SK-N-SH (cell line): ENCODE results near the gene TACC2. TPM values are rescaled to one million over a fixed set of nuclear protein-coding genes. Genes with fewer than 3 reads are reported as not detected.

ENCODE experiments used
- CTCF ChIA-PET: fragments of 300-600, 350-600 bp; formaldehyde crosslinking; extraction: SDS; loops from one replicate; lab custom pipeline; 2021; lab: Yijun Ruan, JAX
- POLR2A ChIA-PET: fragments of 350-600 bp; sonication (Branson Sonifier 250); formaldehyde crosslinking; extraction: SDS; loops from one replicate; lab custom pipeline; 2020; ENCODE audit warnings: antibody characterized with exemption, inconsistent platforms; lab: Yijun Ruan, JAX
- DNase-seq: peaks from one replicate; pipeline ENCODE4 v3.0.0; 2012
- H2AFZ ChIP-seq: fragments of 200-600 bp; sonication (generic); 2 replicates; pipeline ENCODE4 v1.8.1; 2016; ENCODE audit warnings: antibody characterized with exemption, mild to moderate bottlenecking, low read depth
- H3F3A ChIP-seq: fragments of 200-600 bp; sonication (generic); replicated peaks from 2 replicates; pipeline ENCODE3; 2016; ENCODE audit warnings: antibody characterized with exemption, mild to moderate bottlenecking; ENCODE audit not compliant: insufficient read depth
- H3K27ac ChIP-seq, 2 experiments: fragments of 200-500 bp in 1 of 2; fragments of 200-600 bp in 1 of 2; sonication (Bioruptor generic) in 1 of 2; sonication (generic), shearing (Covaris generic) in 1 of 2; 2 replicates each; pipeline versions ENCODE4 v1.5.1 to v1.6.1; 2014 to 2016; ENCODE audit warnings: low read depth in 2 of 2, inconsistent platforms in 1 of 2, low read length in 1 of 2, mild to moderate bottlenecking in 1 of 2, mixed read lengths in 1 of 2
- H3K27me3 ChIP-seq: fragments of 200-600 bp; sonication (generic), shearing (Covaris generic); 2 replicates; pipeline ENCODE4 v1.6.1; 2016; ENCODE audit warnings: mixed run types; ENCODE audit not compliant: insufficient read depth
- H3K36me3 ChIP-seq, 2 experiments: fragments of 200-500 bp in 1 of 2; fragments of 200-600 bp in 1 of 2; sonication (Bioruptor generic) in 1 of 2; sonication (generic) in 1 of 2; replicated peaks in 1 of 2; 2 replicates each; pipeline versions ENCODE3 to v1.5.1; 2014 to 2016; ENCODE audit warnings: low read length in 1 of 2, mild to moderate bottlenecking in 1 of 2; ENCODE audit not compliant: insufficient read depth in 2 of 2, control insufficient read depth in 1 of 2
- H3K4me1 ChIP-seq, 2 experiments: fragments of 200-500 bp in 1 of 2; fragments of 200-600 bp in 1 of 2; sonication (Bioruptor generic) in 1 of 2; sonication (generic), shearing (Covaris generic) in 1 of 2; 2 replicates each; pipeline versions ENCODE4 v1.5.1 to v1.6.1; 2014 to 2016; ENCODE audit warnings: low read depth in 1 of 2, low read length in 1 of 2, mixed run types in 1 of 2; ENCODE audit not compliant: insufficient read depth in 2 of 2, control insufficient read depth in 1 of 2
- H3K4me2 ChIP-seq: fragments of 200-600 bp; sonication (generic), shearing (Covaris generic); 2 replicates; pipeline ENCODE4 v1.6.1; 2017; ENCODE audit warnings: mixed run types
- H3K4me3 ChIP-seq, 2 experiments: fragments of 200-500 bp in 1 of 2; fragments of 200-600 bp in 1 of 2; sonication (Bioruptor generic) in 1 of 2; sonication (generic), shearing (Covaris generic) in 1 of 2; 2 replicates each; pipeline versions ENCODE4 v1.5.1 to v1.8.1; 2014 to 2016; ENCODE audit warnings: low read depth in 2 of 2, inconsistent platforms in 1 of 2, low read length in 1 of 2, mild to moderate bottlenecking in 1 of 2, mixed read lengths in 1 of 2, moderate library complexity in 1 of 2
- H3K79me2 ChIP-seq: fragments of 200-600 bp; sonication (generic); 2 replicates; pipeline ENCODE4 v1.8.1; 2017; ENCODE audit warnings: mild to moderate bottlenecking; ENCODE audit not compliant: insufficient read depth
- H3K9ac ChIP-seq: fragments of 200-600 bp; sonication (generic); 2 replicates; pipeline ENCODE4 v1.6.1; 2017; ENCODE audit warnings: mixed run types
- H3K9me2 ChIP-seq: fragments of 200-600 bp; sonication (generic); 2 replicates; pipeline ENCODE4 v1.6.1; 2017; ENCODE audit warnings: mixed run types
- H3K9me3 ChIP-seq: fragments of 200-600 bp; sonication (generic); 2 replicates; pipeline ENCODE4 v1.6.1; 2017; ENCODE audit warnings: mixed run types, mild to moderate bottlenecking, moderate library complexity
- H4K20me1 ChIP-seq: fragments of 200-600 bp; sonication (generic); 2 replicates; pipeline ENCODE4 v1.6.1; 2017; ENCODE audit warnings: mild to moderate bottlenecking, mixed run types; ENCODE audit not compliant: insufficient read depth
- CTCF ChIP-seq: fragments of 200-600 bp; sonication (generic); IDR thresholded peaks from 2 replicates; pipeline ENCODE4 v1.6.1; 2017; ENCODE audit warnings: antibody characterized with exemption, mild to moderate bottlenecking, moderate library complexity
- EP300 ChIP-seq, 2 experiments: IDR thresholded peaks; 2 replicates each; pipeline versions ENCODE4 v1.4.0 to v1.6.1; 2012; ENCODE audit warnings: borderline replicate concordance in 1 of 2, low read depth in 1 of 2, low read length in 1 of 2
- FOXM1 ChIP-seq: IDR thresholded peaks from 2 replicates; pipeline ENCODE4 v1.4.0; 2012; ENCODE audit warnings: low read depth, mild to moderate bottlenecking
- GABPA ChIP-seq: IDR thresholded peaks from 2 replicates; pipeline ENCODE4 v1.4.0; 2012; ENCODE audit warnings: low read depth, mild to moderate bottlenecking
- GATA2 ChIP-seq: sonication (generic); formaldehyde crosslinking; IDR thresholded peaks from 2 replicates; pipeline ENCODE4 v1.5.0; 2020; ENCODE audit warnings: mild to moderate bottlenecking, missing genetic modification reagents
- JUND ChIP-seq: IDR thresholded peaks from 2 replicates; pipeline ENCODE4 v1.4.0; 2012
- MXI1 ChIP-seq: IDR thresholded peaks from 2 replicates; pipeline ENCODE4 v1.6.1; 2012; ENCODE audit warnings: mild to moderate bottlenecking, low read depth, low read length, improper control_type of control experiment
- NFIC ChIP-seq: IDR thresholded peaks from 2 replicates; pipeline ENCODE4 v1.4.0; 2012; ENCODE audit warnings: borderline replicate concordance
- POLR2AphosphoS5 ChIP-seq: IDR thresholded peaks from 2 replicates; pipeline ENCODE4 v1.6.1; 2012; ENCODE audit warnings: low read depth, low read length
- RAD21 ChIP-seq: IDR thresholded peaks from 2 replicates; pipeline ENCODE4 v1.6.1; 2012; ENCODE audit warnings: mild to moderate bottlenecking, low read length
- RXRA ChIP-seq: IDR thresholded peaks from 2 replicates; pipeline ENCODE4 v1.4.0; 2012; ENCODE audit warnings: low read depth, mild to moderate bottlenecking, borderline replicate concordance
- SMC3 ChIP-seq: IDR thresholded peaks from 2 replicates; pipeline ENCODE4 v1.6.1; 2012; ENCODE audit warnings: low read depth, low read length, improper control_type of control experiment
- TCF12 ChIP-seq: IDR thresholded peaks from 2 replicates; pipeline ENCODE4 v1.4.0; 2012
- YY1 ChIP-seq: IDR thresholded peaks from 2 replicates; pipeline ENCODE4 v1.4.0; 2012; ENCODE audit warnings: low read depth, mild to moderate bottlenecking
- ZBTB33 ChIP-seq: IDR thresholded peaks from 2 replicates; pipeline ENCODE4 v1.4.0; 2012; ENCODE audit warnings: low read depth, borderline replicate concordance
- WGBS: methylation state at CpG from one replicate; pipeline ENCODE4 v1.1.6; 2017; ENCODE audit warnings: low lambda C conversion rate; 5-methylcytosine and 5-hydroxymethylcytosine counted together
- polyA plus RNA-seq, 3 experiments: library from polyadenylated mRNA; depleted of rRNA; stranded (reverse); fragments of >200 nt; gene quantifications; 2 replicates each; pipeline ENCODE4 v1.2.3, GENCODE V29; 2012

Gene TACC2
- polyA plus RNA-seq, 1 of the 3 experiments (the other 2 are of a cell fraction) = 8.8 TPM

GRCh38 chr10:122135251-122136025 lies 146.5 kb downstream of the TACC2 start:
- no peak for TF ChIP-seq ZBTB33
- TF ChIP-seq MXI1 = no peak
- TF ChIP-seq NFIC = no peak
- no peak for TF ChIP-seq CTCF
- no peak for TF ChIP-seq TCF12
- no peak for TF ChIP-seq FOXM1
- TF ChIP-seq YY1 = no peak
- no peak for TF ChIP-seq RAD21
- TF ChIP-seq GABPA = no peak
- no peak for TF ChIP-seq POLR2AphosphoS5
- TF ChIP-seq GATA2 (CRISPR knock-in tag) = no peak
- TF ChIP-seq JUND = no peak
- TF ChIP-seq RXRA = no peak
- no peak for TF ChIP-seq EP300 (IDR thresholded peaks at IDR 0.05; ENCODE audit: borderline replicate concordance in 1 of 2, low read depth in 1 of 2, low read length in 1 of 2)
- no peak for TF ChIP-seq SMC3
- TF ChIP-seq, all 33 proteins: peak for 0
- no peaks in the 10 kb centered on the region for H3K9me2 ChIP-seq
- H3K9me3 ChIP-seq = no peaks in the 10 kb centered on the region
- WGBS = 89% methylated on average over 12 of the region's 13 CpGs
- no peak overlapping the region for H3K4me3 ChIP-seq
- DNase-seq = no peak
- peaks cover 16 to 36% of the 10 kb centered on the region in 2 experiments; a peak in 3 of 4 replicates for H3K4me1 ChIP-seq
- H3K9ac ChIP-seq = no peak overlapping the region
- ChIA-PET CTCF (interaction anchor here (0.7 to 2.7 kb wide), 6 partner anchors 8 to 299 kb away, joined by 3 to 6 read pairs (median 3); no protein-coding TSS in a partner anchor), POLR2A (interaction anchor here (1.4 kb wide), 1 partner anchor 28 kb away, joined by 4 read pairs; no protein-coding TSS in a partner anchor)
- no peak overlapping the region for H3K4me2 ChIP-seq
- peaks cover 0 to 3% of the 10 kb centered on the region in 2 experiments for H3K36me3 ChIP-seq
- 0 out of 2 replicates have a peak, but pooled peaks cover 2% of the 10 kb centered on the region for H3K79me2 ChIP-seq
- peaks cover 13% of the 10 kb centered on the region for H3F3A ChIP-seq
- no peaks in the 10 kb centered on the region for H4K20me1 ChIP-seq
- H3K27ac ChIP-seq = no peak overlapping the region
- H3K27me3 ChIP-seq = no peaks in the 10 kb centered on the region
- no peak overlapping the region for H2AFZ ChIP-seq
